HepG2 (cell line): ENCODE results near the gene ZBTB44. TPM values are rescaled to one million over a fixed set of nuclear protein-coding genes. Genes with fewer than 3 reads are reported as not detected.
A peak's percentile ranks its signal among the peaks of the same experiment; 100 is the strongest.

Experiments
- ASH2L ChIP-seq: fragments of 300-600, 200-600 bp; sonication (generic); IDR thresholded peaks from 2 replicates; pipeline ENCODE4 v1.7.0; 2017; ENCODE audit warnings: low read depth, mild to moderate bottlenecking, moderate library complexity, mixed read lengths, low read length; ENCODE audit not compliant: insufficient read length
- CCDC6 ChIP-seq: sonication (generic); formaldehyde crosslinking; IDR thresholded peaks from 2 replicates; pipeline ENCODE4 v1.8.1; 2022; ENCODE audit warnings: mild to moderate bottlenecking, missing genetic modification reagents, moderate library complexity
- CEBPG ChIP-seq: IDR thresholded peaks from 2 replicates; pipeline ENCODE4 v1.6.1; 2016
- FOXJ3 ChIP-seq: sonication (generic); formaldehyde crosslinking; IDR thresholded peaks from 2 replicates; pipeline ENCODE4 v1.4.0; 2020; ENCODE audit warnings: missing genetic modification reagents, mild to moderate bottlenecking, borderline replicate concordance
- HINFP ChIP-seq: sonication (generic); formaldehyde crosslinking; IDR thresholded peaks from 2 replicates; pipeline ENCODE4 v1.4.0; 2020; ENCODE audit warnings: low read depth, mild to moderate bottlenecking, missing genetic modification reagents
- HNF1B ChIP-seq: sonication (generic); formaldehyde crosslinking; IDR thresholded peaks from 2 replicates; pipeline ENCODE4 v1.5.1; 2020; ENCODE audit warnings: mild to moderate bottlenecking, moderate library complexity, missing genetic modification reagents
- HOXA3 ChIP-seq: sonication (generic); formaldehyde crosslinking; IDR thresholded peaks from 2 replicates; pipeline ENCODE4 v1.5.0; 2020; ENCODE audit warnings: missing genetic modification reagents
- MIER3 ChIP-seq: IDR thresholded peaks from 2 replicates; pipeline ENCODE4 v1.6.1; 2016; ENCODE audit warnings: missing compliant biosample characterization, borderline replicate concordance
- MLXIP ChIP-seq: sonication (generic); formaldehyde crosslinking; IDR thresholded peaks from 2 replicates; pipeline ENCODE4 v1.9.0; 2021; ENCODE audit warnings: missing genetic modification reagents, borderline replicate concordance
- PHB2 ChIP-seq: fragments of 450-650 bp; IDR thresholded peaks from 2 replicates; pipeline ENCODE4 v1.6.1; 2018; ENCODE audit not compliant: partially characterized antibody
- SOX6 ChIP-seq, 2 experiments: fragments of 450-650 bp in 1 of 2; sonication (generic) in 1 of 2; formaldehyde crosslinking in 1 of 2; IDR thresholded peaks; 2 replicates each; pipeline versions ENCODE4 v1.4.0 to v1.6.1; 2017 to 2020; ENCODE audit warnings: antibody characterized with exemption in 1 of 2, mild to moderate bottlenecking in 1 of 2, missing genetic modification reagents in 1 of 2
- TEAD3 ChIP-seq: optimal IDR thresholded peaks from 2 replicates; pipeline ENCODE3; 2016; ENCODE audit warnings: borderline replicate concordance
- ZBTB25 ChIP-seq: IDR thresholded peaks from 2 replicates; pipeline ENCODE4 v1.6.1; 2018; ENCODE audit warnings: missing genetic modification reagents
- ZBTB7B ChIP-seq: sonication (generic); formaldehyde crosslinking; IDR thresholded peaks from 2 replicates; pipeline ENCODE4 v1.4.0; 2020; ENCODE audit warnings: missing genetic modification reagents
- ZFP36 ChIP-seq: fragments of 150-350 bp; IDR thresholded peaks from 2 replicates; pipeline ENCODE4 v1.6.1; 2018; ENCODE audit warnings: borderline replicate concordance, low read length, low read depth; ENCODE audit not compliant: partially characterized antibody
- ZNF20 ChIP-seq: sonication (generic); formaldehyde crosslinking; IDR thresholded peaks from 2 replicates; pipeline ENCODE4 v1.4.0; 2020; ENCODE audit warnings: mild to moderate bottlenecking, moderate library complexity, missing genetic modification reagents
- ZNF274 ChIP-seq: sonication (generic); formaldehyde crosslinking; IDR thresholded peaks from 2 replicates; pipeline ENCODE4 v1.5.1; 2020; ENCODE audit warnings: mild to moderate bottlenecking, missing genetic modification reagents
- ZNF331 ChIP-seq: sonication (generic); formaldehyde crosslinking; IDR thresholded peaks from 2 replicates; pipeline ENCODE4 v1.4.0; 2020; ENCODE audit warnings: missing genetic modification reagents
- ZNF333 ChIP-seq: sonication (generic); formaldehyde crosslinking; IDR thresholded peaks from 2 replicates; pipeline ENCODE4 v1.4.0; 2020; ENCODE audit warnings: mild to moderate bottlenecking, missing genetic modification reagents, borderline replicate concordance
- ZNF460 ChIP-seq: sonication (generic); formaldehyde crosslinking; IDR thresholded peaks from 2 replicates; pipeline ENCODE4 v1.5.1; 2020; ENCODE audit warnings: missing genetic modification reagents, mild to moderate bottlenecking, borderline replicate concordance
- ZNF501 ChIP-seq: sonication (generic); formaldehyde crosslinking; IDR thresholded peaks from 2 replicates; pipeline ENCODE4 v1.5.1; 2020; ENCODE audit warnings: mild to moderate bottlenecking, moderate library complexity, missing genetic modification reagents
- ZNF547 ChIP-seq: sonication (generic); formaldehyde crosslinking; IDR thresholded peaks from 2 replicates; pipeline ENCODE4 v1.5.1; 2020; ENCODE audit warnings: mild to moderate bottlenecking, missing genetic modification reagents
- ZNF768 ChIP-seq: sonication (generic); formaldehyde crosslinking; IDR thresholded peaks from 2 replicates; pipeline ENCODE4 v1.4.0; 2020; ENCODE audit warnings: missing genetic modification reagents
- ZNF790 ChIP-seq: sonication (generic); formaldehyde crosslinking; IDR thresholded peaks from 2 replicates; pipeline ENCODE4 v1.8.0; 2022; ENCODE audit warnings: missing genetic modification reagents, mild to moderate bottlenecking, borderline replicate concordance
- ZSCAN20 ChIP-seq: sonication (generic); formaldehyde crosslinking; IDR thresholded peaks from 2 replicates; pipeline ENCODE4 v1.4.0; 2020; ENCODE audit warnings: missing genetic modification reagents, mild to moderate bottlenecking, borderline replicate concordance
- polyA plus RNA-seq, 8 experiments: library from polyadenylated mRNA; depleted of rRNA in 3 of 8; stranded (reverse) in 7 of 8; unstranded in 1 of 8; fragments of >200 nt; fragmentation: Illumina TruSeq in 4 of 8; extraction: Trizol in 4 of 8; gene quantifications; 2 replicates each; pipeline versions ENCODE4 v1.2.1 to v1.2.3, GENCODE V29; 2011 to 2016; ENCODE audit warnings: low read depth in 4 of 8, missing spikeins in 1 of 8, mixed read lengths in 1 of 8; ENCODE audit not compliant: insufficient read depth in 1 of 8
- total RNA-seq, 5 experiments: library from RNA; depleted of rRNA; stranded (reverse); fragments of >200 nt; fragmentation: Illumina TruSeq; extraction: Trizol; gene quantifications; 2 replicates each; pipeline ENCODE4 v1.2.3, GENCODE V29; 2016; ENCODE audit warnings: low read depth in 1 of 5

ZBTB44 gene
- total and polyA plus RNA-seq, 2 of the 13 experiments (the other 11 are each of a cell fraction or from before 2014, with no cell fraction given): 22.8 to 23.6 TPM

GRCh38 chr11:130192845-130193267 lies 121.9 kb downstream of the ZBTB44 start (continued):
- TF ChIP-seq HOXA3 (CRISPR knock-in tag) (peak; percentile 32; the same call in 1 of the 2 replicates), ZNF274 (CRISPR knock-in tag) (no peak), ZFP36 (no peak), ZNF460 (CRISPR knock-in tag) (no peak), HNF1B (CRISPR knock-in tag) (no peak), ZNF331 (no peak), FOXJ3 (peak; percentile 29; the same call in 1 of the 2 replicates), TEAD3 (peak; percentile 37), HINFP (no peak), ZBTB25 (CRISPR knock-in tag) (0 out of 2 replicates have a peak, but pooled peaks have one; percentile 30), ZNF333 (CRISPR knock-in tag) (no peak), ASH2L (peak; percentile 56), ZBTB7B (CRISPR knock-in tag) (0 out of 2 replicates have a peak, but pooled peaks have one; percentile 15), MIER3 (CRISPR knock-in tag) (no peak), PHB2 (no peak), SOX6 (IDR thresholded peaks at IDR 0.05) (no peak), SOX6 (CRISPR knock-in tag; IDR thresholded peaks at IDR 0.05) (peak; percentile 79), ZNF768 (CRISPR knock-in tag) (no peak), ZNF790 (no peak), ZNF501 (no peak), MLXIP (no peak), ZNF547 (CRISPR knock-in tag) (no peak), ZNF20 (no peak), ZSCAN20 (no peak), CEBPG (peak; percentile 86), CCDC6 (CRISPR knock-in tag) (no peak)
- TF ChIP-seq, all 625 proteins: peak for 55
